A673 (cell line): Measurements from ENCODE around the gene CHRND. TPM values are rescaled to one million over a fixed set of nuclear protein-coding genes. Genes with fewer than 3 reads are reported as not detected.

Experiments
- BruUV-seq: library from RNA; stranded (reverse); fragments of 400-500 nt; replicated peaks from 2 replicates; lab custom pipeline; 2021; lab: Mats Ljungman, UMichigan
- CTCF ChIA-PET: fragments of 300-600 bp; sonication (Branson Sonifier 250); formaldehyde crosslinking; loops from one replicate; lab custom pipeline; 2022; ENCODE audit warnings: antibody characterized with exemption; lab: Charles Lee
- POLR2A ChIA-PET: fragments of 300-600 bp; sonication (Branson Sonifier 250); formaldehyde crosslinking; loops from one replicate; lab custom pipeline; 2022; ENCODE audit warnings: antibody characterized with exemption; ENCODE audit not compliant: low non-redundant PET; lab: Charles Lee
- DNase-seq: peaks from one replicate; pipeline ENCODE4 v3.0.0-alpha.2; 2015; ENCODE audit warnings: low spot score
- H3K27ac ChIP-seq: fragments of 200-600 bp; sonication (generic); 2 replicates; pipeline ENCODE4 v1.5.1; 2016; ENCODE audit warnings: mixed run types, low read depth, mild to moderate bottlenecking, mixed read lengths, antibody characterized with exemption, low read length; ENCODE audit not compliant: poor library complexity, severe bottlenecking
- H3K27me3 ChIP-seq: fragments of 200-600 bp; sonication (generic); replicated peaks from 2 replicates; pipeline ENCODE4 v1.6.1; 2017; ENCODE audit warnings: mixed run types, low read depth, mild to moderate bottlenecking, mixed read lengths, antibody characterized with exemption, low read length; ENCODE audit not compliant: insufficient read depth, poor library complexity
- H3K36me3 ChIP-seq: fragments of 200-600 bp; sonication (generic); 2 replicates; pipeline ENCODE4 v1.6.1; 2016; ENCODE audit warnings: mixed run types, mild to moderate bottlenecking, mixed read lengths, antibody characterized with exemption, low read length; ENCODE audit not compliant: insufficient read depth, poor library complexity, severe bottlenecking
- H3K4me1 ChIP-seq: fragments of 200-600 bp; sonication (generic); 2 replicates; pipeline ENCODE4 v1.6.1; 2017; ENCODE audit warnings: mixed run types, mild to moderate bottlenecking, mixed read lengths, antibody characterized with exemption, low read length; ENCODE audit not compliant: insufficient read depth, poor library complexity, severe bottlenecking
- H3K4me3 ChIP-seq: fragments of 200-600 bp; sonication (generic); 2 replicates; pipeline ENCODE4 v1.5.1; 2016; ENCODE audit warnings: low read depth, mixed run types, mild to moderate bottlenecking, mixed read lengths, low read length; ENCODE audit not compliant: poor library complexity, severe bottlenecking
- H3K9me3 ChIP-seq: fragments of 200-600 bp; sonication (generic); 2 replicates; pipeline ENCODE4 v1.6.1; 2016; ENCODE audit warnings: mixed run types, low read depth, mild to moderate bottlenecking, mixed read lengths, antibody characterized with exemption, low read length; ENCODE audit not compliant: poor library complexity, severe bottlenecking
- CTCF ChIP-seq: fragments of 300-800, 200-600 bp; sonication (generic); conservative IDR thresholded peaks from 2 replicates; pipeline ENCODE4 v1.5.1; 2017; ENCODE audit warnings: low read depth, mild to moderate bottlenecking, antibody characterized with exemption, low read length, moderate library complexity, mixed read lengths
- EZH2 ChIP-seq: fragments of 200-600 bp; sonication (generic); IDR thresholded peaks from 2 replicates; pipeline ENCODE4 v1.6.1; 2017; ENCODE audit warnings: borderline replicate concordance, low read depth, mild to moderate bottlenecking, mixed read lengths, antibody characterized with exemption, low read length; ENCODE audit not compliant: poor library complexity, severe bottlenecking
- intact Hi-C: fragments of 100-400 bp; cut with micrococcal nuclease; formaldehyde crosslinking; loops from one replicate; pipeline ENCODE4 v1.10.0; 2022; ENCODE audit not compliant: unreplicated experiment
- total RNA-seq: library from RNA; stranded (reverse); gene quantifications from 2 replicates; pipeline ENCODE4 v1.2.3, GENCODE V29; 2021

Gene CHRND
- total RNA-seq, 1 experiment from 2014 or later, result not detected

GRCh38 chr2:232534940-232535651 lies 9.1 kb downstream of the CHRND start:
- DNase-seq, result no peak
- Histone ChIP-seq H3K27me3 (no peaks in the 10 kb centered on the region), H3K9me3 (no peaks in the 10 kb centered on the region), H3K4me1 (no peaks in the 10 kb centered on the region), H3K27ac (no peak overlapping the region), H3K36me3 (no peaks in the 10 kb centered on the region), H3K4me3 (no peak overlapping the region)
- intact Hi-C loops, result no loop called here
- ChIA-PET POLR2A (no interaction called here), CTCF (no interaction called here)
- BruUV-seq, result no TSS peak
- TF ChIP-seq CTCF (no peak), EZH2 (no peak)

GRCh38 chr2:232535761-232536530 lies 10.0 kb downstream of the CHRND start:
- H3K27ac ChIP-seq, result no peak overlapping the region
- H3K4me3 ChIP-seq, result no peak overlapping the region
- no TSS peak for BruUV-seq
- no peaks in the 10 kb centered on the region for H3K9me3 ChIP-seq
- ChIA-PET POLR2A (no interaction called here), CTCF (no interaction called here)
- TF ChIP-seq CTCF (no peak), EZH2 (no peak)
- no peaks in the 10 kb centered on the region for H3K36me3 ChIP-seq
- H3K27me3 ChIP-seq, result no peaks in the 10 kb centered on the region
- intact Hi-C loops, result no loop called here
- no peaks in the 10 kb centered on the region for H3K4me1 ChIP-seq
- no peak for DNase-seq

- intact Hi-C loops, result no loop called here
- POLR2A ChIA-PET, result no interaction called here
- CTCF ChIA-PET, result no interaction called here
Measured at GRCh38 chr2:232537079-232537478, 11.1 kb downstream of the CHRND start.

More at GRCh38 chr2:232537079-232537478, 11.1 kb downstream of the CHRND start:
- BruUV-seq, result no TSS peak
- Histone ChIP-seq H3K4me1 (no peaks in the 10 kb centered on the region), H3K27ac (no peak overlapping the region), H3K36me3 (no peaks in the 10 kb centered on the region), H3K4me3 (no peak overlapping the region), H3K9me3 (no peaks in the 10 kb centered on the region), H3K27me3 (no peaks in the 10 kb centered on the region)
- DNase-seq, result no peak
- TF ChIP-seq CTCF (peak; percentile 51), EZH2 (no peak)
